ENCODE measurements around the gene RNU5B-1. TPM values are rescaled to one million over a fixed set of nuclear protein-coding genes. Genes with fewer than 3 reads are reported as not detected.

The RNU5B-1 gene
- polyA plus RNA-seq, 3 donors, result not detected

DNA sequence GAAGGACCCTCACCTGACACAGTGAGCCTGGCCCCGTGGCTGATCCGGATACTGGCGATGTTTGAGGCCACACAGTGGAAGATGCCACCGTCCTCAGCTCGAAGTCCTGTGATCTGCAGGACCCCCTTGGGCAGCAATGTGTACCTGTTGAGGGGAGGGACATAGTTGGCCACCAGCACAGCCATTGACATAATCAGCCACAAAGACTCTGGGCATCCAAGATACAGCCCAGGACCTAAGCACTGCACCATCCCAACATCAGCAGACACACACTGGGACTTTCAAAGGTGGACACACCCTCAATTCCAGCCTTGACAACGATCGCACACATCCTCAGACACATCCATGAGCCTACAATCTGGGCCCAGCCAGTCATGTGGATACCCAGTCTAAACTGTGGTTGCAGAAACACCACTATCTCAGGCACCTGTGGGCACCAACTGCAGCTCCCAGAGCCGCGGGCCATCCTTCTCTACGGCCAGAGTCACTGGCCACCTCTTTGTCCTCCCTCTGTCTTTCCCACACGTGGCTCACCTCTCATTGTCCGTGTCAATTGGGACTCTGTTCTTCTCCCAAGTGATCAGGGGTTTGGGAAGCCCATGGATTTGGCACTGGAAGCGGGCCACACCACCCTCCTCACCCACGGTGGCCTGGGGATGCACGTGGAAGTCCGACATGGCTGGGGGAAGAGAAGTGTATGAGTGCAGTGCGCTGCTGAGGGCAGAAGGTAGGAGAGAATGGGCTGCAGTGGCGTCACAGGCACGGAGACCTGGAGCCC is 31.0 kb downstream of the RNU5B-1 start:
- H3K27me3 ChIP-seq (ENCODE audit: control insufficient read depth in 2 of 2, insufficient read depth in 2 of 2, low read length in 2 of 2), result peaks cover 0 to 5% of the 10 kb centered on the region in 2 donors
- no peak overlapping the region for H3K4me3 ChIP-seq (replicated peaks in 1 of 3; ENCODE audit: low read depth in 2 of 3, low read length in 3 of 3)
- no peaks in the 10 kb centered on the region for H3K4me1 ChIP-seq (ENCODE audit: control insufficient read depth in 1 of 2, insufficient read depth in 2 of 2, low read length in 2 of 2)
- Mint-ChIP-seq H3K27ac (no peak overlapping the region), H3K9me3 (no peaks in the 10 kb centered on the region), H3K4me1 (no peaks in the 10 kb centered on the region), H3K27me3 (ENCODE audit: low read depth in 3 of 3) (peaks cover 8 to 21% (median 9%) of the 10 kb centered on the region in 3 donors), H3K36me3 (no peaks in the 10 kb centered on the region), H3K4me3 (no peak overlapping the region)
- H3K4me2 ChIP-seq (replicated peaks; ENCODE audit: extremely low read depth, low read length, poor library complexity, severe bottlenecking), result no peak overlapping the region
- no peak overlapping the region for H3K9ac ChIP-seq (ENCODE audit: insufficient read depth, low read length, poor library complexity, severe bottlenecking)
- H3K9me3 ChIP-seq (replicated peaks in 1 of 2; ENCODE audit: control insufficient read depth in 1 of 2, insufficient read depth in 1 of 2, low read length in 2 of 2), result no peaks in the 10 kb centered on the region
- no peaks in the 10 kb centered on the region for H3K36me3 ChIP-seq (replicated peaks in 1 of 2; ENCODE audit: control insufficient read depth in 1 of 2, insufficient read depth in 2 of 2, low read length in 2 of 2)
- H2AFZ ChIP-seq (ENCODE audit: insufficient read depth, low read depth, low read length, poor library complexity, severe bottlenecking), result no peak overlapping the region
- H3K79me2 ChIP-seq (ENCODE audit: insufficient read depth, low read length), result no peaks in the 10 kb centered on the region
- 99% methylated on average over 9 of the region's 19 CpGs for WGBS (ENCODE audit: insufficient coverage)
- no peaks in the 10 kb centered on the region for H4K20me1 ChIP-seq (ENCODE audit: insufficient read depth, low read length)
- TF ChIP-seq, protein P1, sequence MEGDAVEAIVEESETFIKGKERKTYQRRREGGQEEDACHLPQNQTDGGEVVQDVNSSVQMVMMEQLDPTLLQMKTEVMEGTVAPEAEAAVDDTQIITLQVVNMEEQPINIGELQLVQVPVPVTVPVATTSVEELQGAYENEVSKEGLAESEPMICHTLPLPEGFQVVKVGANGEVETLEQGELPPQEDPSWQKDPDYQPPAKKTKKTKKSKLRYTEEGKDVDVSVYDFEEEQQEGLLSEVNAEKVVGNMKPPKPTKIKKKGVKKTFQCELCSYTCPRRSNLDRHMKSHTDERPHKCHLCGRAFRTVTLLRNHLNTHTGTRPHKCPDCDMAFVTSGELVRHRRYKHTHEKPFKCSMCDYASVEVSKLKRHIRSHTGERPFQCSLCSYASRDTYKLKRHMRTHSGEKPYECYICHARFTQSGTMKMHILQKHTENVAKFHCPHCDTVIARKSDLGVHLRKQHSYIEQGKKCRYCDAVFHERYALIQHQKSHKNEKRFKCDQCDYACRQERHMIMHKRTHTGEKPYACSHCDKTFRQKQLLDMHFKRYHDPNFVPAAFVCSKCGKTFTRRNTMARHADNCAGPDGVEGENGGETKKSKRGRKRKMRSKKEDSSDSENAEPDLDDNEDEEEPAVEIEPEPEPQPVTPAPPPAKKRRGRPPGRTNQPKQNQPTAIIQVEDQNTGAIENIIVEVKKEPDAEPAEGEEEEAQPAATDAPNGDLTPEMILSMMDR (IDR thresholded peaks at IDR 0.05), result no peak
- no peak overlapping the region for H3K27ac ChIP-seq (ENCODE audit: low read depth in 1 of 2, low read length in 2 of 2)
- intact Hi-C loops (cut with micrococcal nuclease), result no loop called here
- no peak for DNase-seq

DNA sequence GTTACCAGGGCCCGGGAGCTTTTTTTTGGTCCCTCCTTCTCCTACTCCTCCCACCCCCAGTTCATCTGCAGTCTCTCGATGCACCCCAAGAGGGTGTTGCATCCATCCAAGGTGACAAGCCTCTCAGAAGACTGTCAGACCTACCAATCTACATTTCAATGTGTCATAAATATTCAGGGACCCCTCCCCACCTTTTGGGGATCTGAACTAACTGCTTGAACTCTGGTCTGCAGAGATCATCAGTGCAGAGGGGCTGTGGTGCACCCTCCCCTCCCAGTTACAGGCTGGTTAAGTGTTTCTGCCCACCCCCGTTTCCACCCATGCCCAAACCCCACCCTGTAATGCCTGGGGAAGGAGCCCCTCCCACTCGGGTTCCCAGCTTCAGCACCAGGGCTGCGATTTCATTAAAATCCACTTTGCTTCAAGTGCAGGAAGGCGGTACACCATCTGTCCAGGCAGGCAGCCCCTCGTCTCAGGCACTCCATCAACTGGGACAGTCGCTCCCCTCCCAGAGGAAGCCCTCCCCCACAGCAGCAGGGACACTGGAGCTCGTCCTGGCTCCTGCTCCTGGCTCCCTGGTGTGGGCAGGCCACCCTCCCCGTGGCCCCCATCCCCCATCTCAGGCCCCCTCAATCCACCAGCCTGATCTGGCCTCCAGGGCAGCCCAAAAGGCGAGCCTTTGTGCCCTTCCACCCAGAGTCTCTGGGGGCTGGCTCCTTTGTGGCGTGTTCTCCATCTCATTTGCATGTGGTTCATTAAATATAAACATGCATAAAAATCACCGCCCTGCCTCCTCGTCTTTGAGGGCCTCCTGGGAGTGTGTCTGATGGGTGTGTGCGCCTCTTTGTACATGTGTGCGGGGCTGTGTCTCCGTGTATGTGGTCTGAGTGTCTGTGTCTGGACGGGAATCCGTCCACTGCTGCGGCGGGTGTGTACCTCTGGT is 32.3 kb downstream of the RNU5B-1 start:
- no peaks in the 10 kb centered on the region for H3K36me3 ChIP-seq (replicated peaks in 1 of 2; ENCODE audit: control insufficient read depth in 1 of 2, insufficient read depth in 2 of 2, low read length in 2 of 2)
- no peaks in the 10 kb centered on the region for H3K36me3 Mint-ChIP-seq
- H3K79me2 ChIP-seq (ENCODE audit: insufficient read depth, low read length), result no peaks in the 10 kb centered on the region
- no peak overlapping the region for H3K4me3 ChIP-seq (replicated peaks in 1 of 3; ENCODE audit: low read depth in 2 of 3, low read length in 3 of 3)
- no peak overlapping the region for H3K4me3 Mint-ChIP-seq
- H3K4me1 Mint-ChIP-seq, result no peaks in the 10 kb centered on the region
- no peak overlapping the region for H2AFZ ChIP-seq (ENCODE audit: insufficient read depth, low read depth, low read length, poor library complexity, severe bottlenecking)
- H3K4me2 ChIP-seq (replicated peaks; ENCODE audit: extremely low read depth, low read length, poor library complexity, severe bottlenecking), result no peak overlapping the region
- WGBS (ENCODE audit: insufficient coverage), result 74% methylated on average over 5 of the region's 21 CpGs
- H3K9me3 ChIP-seq (replicated peaks in 1 of 2; ENCODE audit: control insufficient read depth in 1 of 2, insufficient read depth in 1 of 2, low read length in 2 of 2), result no peaks in the 10 kb centered on the region
- no peak for DNase-seq
- H4K20me1 ChIP-seq (ENCODE audit: insufficient read depth, low read length), result no peaks in the 10 kb centered on the region
- intact Hi-C loops (cut with micrococcal nuclease), result no loop called here
- H3K9ac ChIP-seq (ENCODE audit: insufficient read depth, low read length, poor library complexity, severe bottlenecking), result no peak overlapping the region
- peak overlapping the region in 1 of 7 donors; percentile 12 for H3K27ac Mint-ChIP-seq
- H3K27ac ChIP-seq (ENCODE audit: low read depth in 1 of 2, low read length in 2 of 2), result no peak overlapping the region
- peaks cover 0 to 2% (median 0%) of the 10 kb centered on the region in 7 donors for H3K9me3 Mint-ChIP-seq
- H3K27me3 ChIP-seq (ENCODE audit: control insufficient read depth in 2 of 2, insufficient read depth in 2 of 2, low read length in 2 of 2), result peaks cover 0 to 5% of the 10 kb centered on the region in 2 donors
- H3K4me1 ChIP-seq (ENCODE audit: control insufficient read depth in 1 of 2, insufficient read depth in 2 of 2, low read length in 2 of 2), result no peaks in the 10 kb centered on the region
- H3K27me3 Mint-ChIP-seq (ENCODE audit: low read depth in 3 of 3), result peaks cover 10 to 28% (median 10%) of the 10 kb centered on the region in 3 donors
- TF ChIP-seq, protein P1 (IDR thresholded peaks at IDR 0.05), result no peak

All from CD14-positive monocyte (primary cell).